Activated T-helper 9 cell treated with anti-CD3 and anti-CD28 coated beads, Interleukin-2, amount 50 U/mL, for 16 hours (primary cell): ENCODE measurements around the gene FCGR2B.
"Not testable (repeated sequence)": the region's sequence is repeated elsewhere in the genome, so short reads cannot be mapped to it uniquely, and the experiment has no call there.

Experiments
- DNase-seq: peaks from one replicate; pipeline ENCODE4 v3.0.0-alpha.2; 2020; ENCODE audit warnings: low read depth

FCGR2B gene

GRCh38 chr1:161647507-161648360 lies 15.2 kb upstream of the FCGR2B start:
- not testable (repeated sequence) for DNase-seq

- DNase-seq: not testable (repeated sequence)
Observed at GRCh38 chr1:161653541-161653940, 9.4 kb upstream of the FCGR2B start.

- not testable (repeated sequence) for DNase-seq
Observed at GRCh38 chr1:161653971-161654370, 9.0 kb upstream of the FCGR2B start.

GRCh38 chr1:161658524-161658923 lies 4.4 kb upstream of the FCGR2B start:
- not testable (repeated sequence) for DNase-seq

GRCh38 chr1:161661660-161662311 lies 1.2 kb upstream of the FCGR2B start:
- not testable (repeated sequence) for DNase-seq

GRCh38 chr1:161663569-161663968 lies 626 bp downstream of the FCGR2B start:
- not testable (repeated sequence) for DNase-seq

- not testable (repeated sequence) for DNase-seq
Observed at GRCh38 chr1:161664689-161665088, 1.7 kb downstream of the FCGR2B start.

- DNase-seq: not testable (repeated sequence)
Observed at GRCh38 chr1:161671045-161672020, 8.4 kb downstream of the FCGR2B start.

GRCh38 chr1:161673437-161673836 lies 10.5 kb downstream of the FCGR2B start:
- not testable (repeated sequence) for DNase-seq

GRCh38 chr1:161674447-161674846 lies 11.5 kb downstream of the FCGR2B start:
- DNase-seq: not testable (repeated sequence)

- not testable (repeated sequence) for DNase-seq
Observed at GRCh38 chr1:161674908-161675307, 12.0 kb downstream of the FCGR2B start.

GRCh38 chr1:161676441-161676840 lies 13.5 kb downstream of the FCGR2B start:
- no peak for DNase-seq

- DNase-seq: no peak
Observed at GRCh38 chr1:161676958-161677689, 14.2 kb downstream of the FCGR2B start.

GRCh38 chr1:161678500-161678899 lies 15.6 kb downstream of the FCGR2B start:
- no peak for DNase-seq

- DNase-seq: no peak
Observed at GRCh38 chr1:161681879-161682278, 18.9 kb downstream of the FCGR2B start.

- DNase-seq: no peak
Observed at GRCh38 chr1:161688946-161689345, 26.0 kb downstream of the FCGR2B start.

- no peak for DNase-seq
Observed at GRCh38 chr1:161691846-161692245, 28.9 kb downstream of the FCGR2B start.

GRCh38 chr1:161693020-161693712 lies 30.2 kb downstream of the FCGR2B start:
- DNase-seq: not testable (repeated sequence)

GRCh38 chr1:161698302-161698701 lies 35.4 kb downstream of the FCGR2B start:
- DNase-seq: not testable (repeated sequence)

- DNase-seq: no peak
Observed at GRCh38 chr1:161702250-161702649, 39.3 kb downstream of the FCGR2B start.

GRCh38 chr1:161705537-161705936 lies 42.6 kb downstream of the FCGR2B start:
- DNase-seq: no peak
